HS-27A (cell line): Measurements from ENCODE around the gene PRKCA.
"Not testable (repeated sequence)": the region's sequence is repeated elsewhere in the genome, so short reads cannot be mapped to it uniquely, and the experiment has no call there.

ENCODE experiments used
- DNase-seq: peaks from one replicate; pipeline ENCODE4 v3.0.0-alpha.2; 2012; ENCODE audit warnings: low read depth, missing footprints

The PRKCA gene

DNA sequence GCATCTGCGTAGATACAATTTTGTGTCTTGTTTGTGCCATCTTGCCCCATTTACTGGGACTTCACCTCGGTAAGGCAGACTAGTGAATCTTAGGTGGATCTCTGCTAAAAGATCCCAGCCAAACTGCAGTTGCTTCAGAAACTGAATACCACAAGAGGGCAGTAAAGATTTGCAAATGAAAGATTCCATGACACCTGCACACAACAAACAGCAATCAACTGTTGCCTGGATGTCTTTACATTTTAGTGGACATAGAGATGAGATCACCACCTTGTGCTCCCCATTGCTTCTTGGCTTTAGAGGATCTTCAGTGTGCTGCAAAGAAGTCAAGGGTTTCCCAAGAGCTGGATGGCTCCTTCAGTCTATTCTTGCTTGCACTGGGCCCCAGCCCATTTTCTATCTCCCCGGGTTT, 413.3 kb downstream of the PRKCA start:
- DNase-seq = no peak

GRCh38 chr17:66716236-66717026, 414.0 kb downstream of the PRKCA start:
- DNase-seq = no peak

DNA sequence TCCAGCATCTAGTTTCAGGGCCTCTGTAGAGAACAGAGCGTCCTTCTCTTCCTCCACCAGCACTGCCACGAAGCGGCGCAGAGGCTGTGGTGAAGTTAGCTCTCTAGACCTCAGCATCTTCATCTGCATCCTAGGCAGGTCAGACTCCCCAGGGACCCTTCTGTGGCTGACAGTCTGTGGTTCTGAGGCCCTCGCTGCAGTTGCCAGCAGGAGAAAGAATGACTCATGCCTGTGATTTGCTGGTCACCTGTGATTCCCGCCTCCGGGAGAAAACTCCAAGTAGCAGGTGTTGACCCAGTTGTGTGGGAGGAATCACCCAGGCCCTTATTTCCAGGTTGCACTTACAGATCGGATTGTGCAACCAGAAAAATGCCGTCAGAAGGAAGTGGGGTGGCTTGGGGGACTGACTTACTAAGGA, 415.2 kb downstream of the PRKCA start:
- no peak for DNase-seq

DNA sequence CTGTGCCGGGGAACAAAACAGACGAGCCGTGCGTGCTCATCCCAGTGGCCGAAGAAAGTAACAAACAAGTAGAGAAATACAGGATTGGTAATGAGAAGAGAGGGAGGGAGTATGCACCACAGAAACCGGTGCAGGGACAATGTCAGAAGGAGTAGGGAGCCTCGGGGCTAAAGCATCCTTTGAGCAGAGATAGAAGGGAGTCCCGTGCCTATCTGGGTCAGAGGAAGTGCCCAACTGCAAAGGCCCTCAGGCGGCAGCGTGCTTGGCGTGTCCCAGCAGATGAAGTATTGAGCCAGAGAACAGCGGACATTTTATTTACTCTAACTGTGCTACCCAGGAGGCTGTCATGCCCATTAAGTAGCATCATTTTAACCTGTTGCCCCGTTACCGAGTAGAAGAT, 417.6 kb downstream of the PRKCA start:
- DNase-seq = no peak

- DNase-seq = no peak
Observed at GRCh38 chr17:66720567-66720966, 418.2 kb downstream of the PRKCA start.

DNA sequence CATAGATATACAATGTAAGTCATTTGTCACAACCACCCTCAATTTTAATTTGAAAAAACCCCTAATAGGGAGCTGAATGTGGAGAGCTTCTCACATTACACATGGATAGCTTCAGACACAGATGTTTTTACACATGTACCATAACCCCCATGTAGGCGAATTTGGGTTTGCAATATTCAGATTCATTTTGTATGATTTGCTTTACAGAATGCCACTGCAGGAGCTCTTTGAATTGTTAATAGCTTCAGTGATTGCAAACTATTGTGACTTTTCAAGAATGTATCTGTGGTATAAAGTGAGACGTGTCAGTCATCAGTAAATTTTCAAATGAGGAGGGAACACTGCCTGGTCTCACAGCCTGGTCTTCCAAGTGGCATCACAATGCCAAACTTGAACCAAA, 419.9 kb downstream of the PRKCA start:
- no peak for DNase-seq

DNA sequence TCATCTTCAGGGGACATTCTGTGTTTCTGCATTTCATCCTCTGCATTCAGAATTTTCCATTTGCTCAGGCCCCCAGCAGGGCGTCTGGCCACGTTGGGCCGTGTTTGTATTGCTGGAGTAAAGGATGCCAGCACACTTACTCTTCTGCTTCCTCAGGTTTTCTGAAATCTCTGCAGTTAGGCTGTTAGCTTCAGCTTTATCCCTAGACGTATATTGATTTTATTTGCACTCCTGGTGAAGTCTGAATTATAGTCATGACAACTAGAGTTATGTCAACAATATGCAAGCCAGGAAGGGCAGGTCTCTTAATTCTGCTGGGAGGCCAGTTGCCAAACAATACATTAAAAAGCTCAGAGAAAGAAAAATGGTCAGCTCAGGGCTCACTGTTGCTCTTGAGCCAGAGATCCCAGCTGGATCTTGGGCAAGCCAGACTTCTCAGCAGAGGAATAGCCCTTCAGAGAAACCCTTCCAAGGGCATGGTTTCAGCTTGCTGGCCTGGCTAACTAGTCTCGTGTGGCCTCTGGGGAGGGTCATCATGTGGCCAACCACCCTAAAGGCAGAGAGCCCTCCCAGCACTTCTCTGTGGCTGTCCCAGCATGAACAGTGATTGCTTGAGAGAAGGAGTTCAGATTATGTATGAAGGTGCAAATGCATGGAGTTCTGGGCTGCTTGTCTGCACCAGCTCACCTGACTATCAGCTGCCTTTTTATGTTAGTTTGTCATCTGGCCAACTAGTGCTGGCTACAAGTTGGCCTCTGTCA, 422.3 kb downstream of the PRKCA start:
- no peak for DNase-seq

- not testable (repeated sequence) for DNase-seq
Observed at GRCh38 chr17:66725438-66725837, 423.0 kb downstream of the PRKCA start.

- no peak for DNase-seq
Observed at GRCh38 chr17:66725956-66726355, 423.5 kb downstream of the PRKCA start.

GRCh38 chr17:66726371-66726770, 424.0 kb downstream of the PRKCA start:
- DNase-seq = no peak

GRCh38 chr17:66726846-66727245, 424.4 kb downstream of the PRKCA start:
- no peak for DNase-seq

DNA sequence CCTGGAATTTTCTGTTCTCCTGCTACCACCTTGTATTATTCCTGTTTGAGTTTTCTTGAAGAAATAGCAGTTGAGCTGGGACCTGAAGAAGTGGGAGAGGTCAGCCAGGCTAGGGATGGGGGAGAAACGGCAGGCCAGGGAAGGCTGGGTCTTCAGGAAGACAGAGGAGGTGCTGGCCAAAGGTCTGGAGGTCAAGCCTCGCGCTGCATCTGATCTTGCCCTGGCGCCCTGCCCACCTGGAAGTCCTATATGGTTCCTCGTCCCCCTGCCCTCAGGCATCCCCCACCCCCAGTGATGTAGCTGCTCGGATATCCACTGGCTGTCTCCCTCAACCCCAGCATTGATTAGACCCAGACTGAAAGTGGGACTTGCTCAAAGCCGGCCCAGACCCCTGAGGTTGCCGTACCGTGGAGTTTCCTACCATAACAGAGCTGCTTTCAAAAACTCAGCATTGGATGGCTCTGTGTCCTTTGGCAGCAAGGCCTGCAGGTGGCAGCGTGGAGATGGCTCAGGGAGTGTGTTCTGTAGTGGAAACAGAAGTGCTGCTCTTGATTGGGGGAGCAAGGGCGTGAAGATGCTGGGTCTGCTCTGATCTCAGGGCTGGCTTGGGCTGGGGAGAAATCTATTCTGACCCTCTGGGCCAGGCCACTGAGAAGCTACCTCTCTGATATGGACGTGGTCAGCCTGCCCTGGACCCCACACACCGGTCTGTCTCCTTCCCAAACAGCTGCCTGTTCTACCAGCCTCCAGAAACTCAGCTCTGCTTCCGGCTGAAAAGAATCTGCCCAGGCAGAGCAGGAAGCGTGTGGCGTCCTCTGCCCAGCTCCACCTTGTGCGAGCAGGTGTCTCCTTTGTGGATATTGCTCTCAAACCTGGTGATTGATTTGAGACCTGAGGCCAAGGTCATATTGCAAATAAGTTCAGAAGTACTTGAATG, 425.5 kb downstream of the PRKCA start:
- no peak for DNase-seq

DNA sequence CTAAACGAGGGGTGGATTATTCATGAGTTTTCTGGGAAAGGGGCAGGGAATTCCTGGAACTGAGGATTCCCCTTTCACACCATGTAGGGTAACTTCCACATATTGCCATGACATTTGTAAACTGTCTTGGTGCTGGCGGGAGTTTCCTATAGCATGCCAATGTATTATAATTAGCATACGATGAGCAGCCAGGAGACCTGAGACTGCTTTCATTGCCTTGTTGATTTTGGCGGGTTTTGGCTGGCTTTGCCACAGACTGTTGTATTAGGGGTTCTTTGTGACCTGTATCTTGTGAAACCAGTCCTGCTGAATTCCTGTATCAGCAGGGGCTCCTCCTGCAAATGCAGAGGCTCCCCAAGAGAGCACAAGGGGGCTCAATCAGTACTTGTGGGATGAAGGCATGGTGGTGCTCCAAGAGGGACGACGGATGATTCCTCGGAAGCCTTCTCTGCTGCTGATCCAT, 428.1 kb downstream of the PRKCA start:
- DNase-seq = no peak

- no peak for DNase-seq
Observed at GRCh38 chr17:66733759-66734158, 431.3 kb downstream of the PRKCA start.

- DNase-seq = no peak
Observed at GRCh38 chr17:66734186-66734943, 432.0 kb downstream of the PRKCA start.

DNA sequence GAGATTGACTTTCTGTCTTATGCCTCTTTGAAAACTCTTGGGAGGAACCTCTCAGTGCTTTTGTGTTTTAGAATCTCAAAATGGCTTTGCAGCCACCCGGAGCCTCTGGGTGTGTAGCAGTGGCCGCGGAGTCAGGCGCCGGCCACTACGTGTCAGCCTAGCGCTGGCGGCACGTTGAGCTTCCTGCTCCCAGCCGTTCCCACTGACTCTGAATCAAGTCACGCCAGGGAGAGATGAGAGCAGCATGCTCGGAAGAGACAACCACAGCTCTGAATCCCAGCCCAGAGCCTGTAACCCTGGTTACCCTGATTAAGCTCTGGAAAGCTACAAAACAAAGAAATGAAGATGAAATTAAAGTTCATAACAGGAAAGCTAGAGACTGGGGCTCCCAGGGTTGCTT, 435.1 kb downstream of the PRKCA start:
- DNase-seq = no peak

GRCh38 chr17:66738301-66738700, 435.9 kb downstream of the PRKCA start:
- DNase-seq = no peak

DNA sequence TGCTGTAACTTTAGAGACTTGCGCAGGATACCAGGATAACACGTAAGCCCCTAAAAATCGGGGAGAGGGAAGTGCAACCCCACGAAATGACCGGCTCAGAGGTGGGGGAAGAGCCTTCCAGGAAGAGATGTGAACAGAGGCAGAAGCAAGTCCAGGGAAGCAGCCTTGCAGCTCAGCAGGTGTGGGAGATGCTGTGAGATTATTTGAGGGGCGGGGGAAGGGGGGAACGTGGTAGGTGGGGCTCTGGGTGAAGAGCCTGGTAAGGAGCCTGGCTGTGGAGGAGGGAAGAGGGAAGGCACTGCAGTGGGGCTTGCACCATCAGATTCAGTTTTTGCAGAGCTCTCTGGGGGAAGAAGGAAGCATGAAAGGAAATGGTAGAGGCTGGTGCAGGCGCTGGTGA, 437.1 kb downstream of the PRKCA start:
- DNase-seq = no peak

DNA sequence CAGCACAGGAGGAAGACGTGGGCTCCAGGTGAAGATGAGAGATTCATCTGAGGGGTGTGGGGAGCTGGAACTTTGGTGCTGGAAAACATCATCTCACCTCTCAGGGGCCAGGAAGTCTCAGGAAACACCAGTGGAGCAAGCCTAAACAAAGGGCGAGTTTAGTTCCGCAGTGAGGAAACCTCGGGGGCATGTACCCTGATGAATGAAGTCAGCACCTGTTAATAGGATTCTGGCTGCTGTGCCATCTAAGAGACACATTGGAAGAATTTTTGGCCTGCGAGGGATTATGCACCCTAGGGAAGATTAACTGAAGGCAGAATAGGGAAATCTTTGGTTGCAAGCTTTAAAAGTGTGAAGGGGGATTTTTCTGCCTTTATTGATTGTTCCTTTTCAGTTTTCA, 437.8 kb downstream of the PRKCA start:
- no peak for DNase-seq

GRCh38 chr17:66743511-66743910, 441.1 kb downstream of the PRKCA start:
- DNase-seq = no peak

DNA sequence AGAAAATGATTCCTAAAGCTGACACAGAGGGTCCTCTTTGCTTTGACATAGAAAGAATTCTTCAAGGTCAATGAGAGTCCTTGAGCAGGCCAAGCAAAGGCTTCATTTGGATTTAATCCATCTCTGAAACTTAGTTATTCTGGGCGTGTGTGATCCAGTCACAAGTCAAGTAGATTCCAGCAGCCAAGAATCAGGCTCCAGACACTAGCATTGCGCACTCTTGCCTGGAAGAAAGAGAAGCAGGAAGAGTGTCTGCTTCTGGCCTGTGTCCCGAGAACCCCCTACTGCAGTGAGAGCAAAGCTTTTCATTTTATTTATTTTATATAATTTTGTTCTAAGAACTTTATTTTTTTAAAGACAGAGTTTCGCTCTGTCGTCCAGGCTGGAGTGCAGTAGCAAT, 444.3 kb downstream of the PRKCA start:
- no peak for DNase-seq
